Breast epithelium (tissue), 4 donors: ENCODE results near the gene INCA1. TPM values are rescaled to one million over a fixed set of nuclear protein-coding genes. Genes with fewer than 3 reads are reported as not detected.

Experiments
- DNase-seq, 2 donors: peaks; one replicate each; pipeline ENCODE4 v3.0.0-alpha.2; 2019; ENCODE audit warnings: low spot score in 2 of 2
- H3K27ac ChIP-seq, 2 donors: fragments of 200-600 bp; sonication (generic) in 1 of 2; one replicate each; pipeline ENCODE4 v1.5.1; 2016 to 2019; ENCODE audit warnings: mild to moderate bottlenecking in 1 of 2
- H3K27me3 ChIP-seq, 2 donors: fragments of 200-600 bp; sonication (generic) in 1 of 2; one replicate each; pipeline versions ENCODE4 v1.5.1 to v1.6.0; 2017 to 2019; ENCODE audit warnings: control low read depth in 1 of 2, mild to moderate bottlenecking in 1 of 2
- H3K36me3 ChIP-seq: fragments of 200-600 bp; one replicate; pipeline ENCODE4 v1.5.1; 2019
- H3K4me1 ChIP-seq, 2 donors: fragments of 200-600 bp; sonication (generic); one replicate each; pipeline ENCODE4 v1.5.1; 2016 to 2019; ENCODE audit warnings: control low read depth in 1 of 2
- H3K4me3 ChIP-seq, 3 donors: fragments of 200-600 bp; sonication (generic); 1 replicate in 2 of 3; 2 replicates in 1 of 3; pipeline ENCODE4 v1.5.1; 2016 to 2019; ENCODE audit warnings: mild to moderate bottlenecking in 3 of 3, moderate library complexity in 2 of 3
- H3K9me3 ChIP-seq, 2 donors: fragments of 200-600 bp; sonication (generic) in 1 of 2; one replicate each; pipeline ENCODE4 v1.5.1; 2016 to 2019; ENCODE audit warnings: control low read depth in 1 of 2
- POLR2A ChIP-seq: fragments of 450-650 bp; IDR thresholded peaks from one replicate; pipeline ENCODE4 v1.6.1; 2016; ENCODE audit warnings: antibody characterized with exemption, mild to moderate bottlenecking, moderate library complexity
- POLR2AphosphoS5 ChIP-seq, 3 donors: sonication (generic); formaldehyde crosslinking; IDR thresholded peaks; one replicate each; pipeline ENCODE4 v1.6.1; 2017; ENCODE audit warnings: antibody characterized with exemption in 3 of 3
- intact Hi-C: fragments of 100-400 bp; cut with DNase I; formaldehyde crosslinking; loops from one replicate; pipeline ENCODE4 v1.15.1; 2023; ENCODE audit warnings: low total_unique reads
- total RNA-seq, 3 donors: library from RNA; depleted of rRNA; stranded (reverse); fragments of >200 nt; gene quantifications; one replicate each; pipeline ENCODE4 v1.1.0, GENCODE V29; 2016
- TF ChIP-seq, protein P1 (sequence below), 3 donors: fragments of 450-650 bp; IDR thresholded peaks; one replicate each; pipeline ENCODE4 v1.5.1; 2016 to 2017; ENCODE audit warnings: antibody characterized with exemption in 3 of 3, mild to moderate bottlenecking in 3 of 3, moderate library complexity in 3 of 3

The INCA1 gene, protein sequence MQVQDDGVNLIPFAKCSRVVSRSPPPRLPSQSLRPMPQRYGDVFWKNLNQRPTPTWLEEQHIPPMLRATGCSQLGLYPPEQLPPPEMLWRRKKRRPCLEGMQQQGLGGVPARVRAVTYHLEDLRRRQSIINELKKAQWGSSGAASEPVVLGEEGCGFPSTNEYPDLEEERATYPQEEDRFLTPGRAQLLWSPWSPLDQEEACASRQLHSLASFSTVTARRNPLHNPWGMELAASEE
- 1 to 10 TPM in 2 of 3 donors, under 1 TPM in 1; 0.66 to 2.9 (median 1.9) TPM for total RNA-seq

DNA sequence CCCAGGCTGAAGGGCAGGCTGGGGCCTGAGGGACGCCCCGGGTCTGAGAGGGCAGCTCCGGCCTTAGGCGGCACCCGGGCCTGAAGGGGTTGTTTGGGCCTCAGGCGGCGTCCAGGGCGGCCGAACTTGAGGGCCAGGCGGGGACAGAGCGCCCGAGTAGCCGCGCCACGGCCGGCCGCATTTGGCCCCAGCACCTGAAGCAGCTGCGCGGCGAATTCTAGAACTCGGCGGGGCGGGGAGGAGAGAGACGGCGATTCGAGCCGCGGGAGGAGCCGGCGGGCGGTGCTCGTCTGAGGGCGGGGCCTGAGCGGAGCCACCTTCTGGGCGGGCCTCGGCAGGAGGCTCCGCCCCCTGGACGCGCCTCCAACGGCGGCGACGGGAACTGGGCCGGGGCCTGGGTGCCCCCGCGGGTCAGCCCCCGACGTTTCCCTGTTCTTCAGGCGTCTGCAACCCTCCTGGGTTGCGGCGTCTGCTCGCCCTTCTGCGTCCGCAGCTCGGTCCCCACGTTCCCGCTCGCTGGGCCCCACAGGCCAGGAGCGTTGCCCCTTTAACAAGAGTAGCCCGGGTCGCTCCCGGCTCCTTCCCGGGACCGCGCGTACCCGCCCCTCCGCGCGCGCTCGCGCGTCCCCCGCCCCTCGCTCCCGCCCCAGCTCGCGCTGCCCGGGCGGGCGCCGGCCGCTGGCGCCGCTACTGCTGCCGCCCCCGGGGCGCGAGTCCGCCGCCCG is at the start of gene INCA1, which contains the start of gene KIF1C:
Gene INCA1, minus strand, starts transcription at position 221 of the 725 bp plus-strand sequence. CDS start 3,085 bp downstream, outside the sequence.
Gene KIF1C, plus strand, starts transcription at position 649 of the 725 bp plus-strand sequence. CDS start 2,297 bp downstream, outside the sequence.
- Histone ChIP-seq H3K27me3 (no peaks in the 10 kb centered on the region), H3K4me1 (peaks cover 9 to 12% of the 10 kb centered on the region in 2 donors), H3K27ac (peak within 1 kb of the TSS; percentile 94), H3K4me3 (peak within 1 kb of the TSS; percentile 78 to 93 (median 88)), H3K36me3 (no peaks in the 10 kb centered on the region), H3K9me3 (no peaks in the 10 kb centered on the region)
- intact Hi-C loops = no loop called here
- TF ChIP-seq POLR2A = peak; percentile 71
- peak in 1 of 3 donors; percentile 61 for TF ChIP-seq POLR2AphosphoS5 (IDR thresholded peaks at IDR 0.05)
- TF ChIP-seq, protein P1, sequence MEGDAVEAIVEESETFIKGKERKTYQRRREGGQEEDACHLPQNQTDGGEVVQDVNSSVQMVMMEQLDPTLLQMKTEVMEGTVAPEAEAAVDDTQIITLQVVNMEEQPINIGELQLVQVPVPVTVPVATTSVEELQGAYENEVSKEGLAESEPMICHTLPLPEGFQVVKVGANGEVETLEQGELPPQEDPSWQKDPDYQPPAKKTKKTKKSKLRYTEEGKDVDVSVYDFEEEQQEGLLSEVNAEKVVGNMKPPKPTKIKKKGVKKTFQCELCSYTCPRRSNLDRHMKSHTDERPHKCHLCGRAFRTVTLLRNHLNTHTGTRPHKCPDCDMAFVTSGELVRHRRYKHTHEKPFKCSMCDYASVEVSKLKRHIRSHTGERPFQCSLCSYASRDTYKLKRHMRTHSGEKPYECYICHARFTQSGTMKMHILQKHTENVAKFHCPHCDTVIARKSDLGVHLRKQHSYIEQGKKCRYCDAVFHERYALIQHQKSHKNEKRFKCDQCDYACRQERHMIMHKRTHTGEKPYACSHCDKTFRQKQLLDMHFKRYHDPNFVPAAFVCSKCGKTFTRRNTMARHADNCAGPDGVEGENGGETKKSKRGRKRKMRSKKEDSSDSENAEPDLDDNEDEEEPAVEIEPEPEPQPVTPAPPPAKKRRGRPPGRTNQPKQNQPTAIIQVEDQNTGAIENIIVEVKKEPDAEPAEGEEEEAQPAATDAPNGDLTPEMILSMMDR (IDR thresholded peaks at IDR 0.05) = peak in 2 of 3 donors; percentile 27 to 36
- peak; percentile 85 to 93 for DNase-seq

DNA sequence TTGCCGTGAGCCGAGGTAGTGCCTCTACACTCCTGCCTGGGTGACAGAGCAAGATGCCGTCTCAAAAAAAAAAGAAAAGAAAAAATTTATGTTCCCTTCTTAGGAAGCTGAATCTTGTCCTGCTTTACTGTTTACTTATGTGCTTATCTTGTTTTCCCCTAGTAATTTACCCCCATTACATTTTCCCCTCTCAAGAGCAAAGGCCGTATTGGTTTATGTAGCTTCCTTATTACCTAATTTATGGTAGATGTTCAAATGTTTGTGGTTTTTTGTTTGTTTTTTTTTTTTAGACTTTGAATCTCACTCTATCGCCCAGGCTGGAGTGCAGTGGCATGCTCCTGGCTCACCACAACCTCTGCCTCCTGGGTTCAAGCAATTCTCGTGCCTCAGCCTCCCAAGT is 48.2 kb upstream of the INCA1 start:
- intact Hi-C loops = no loop called here

DNA sequence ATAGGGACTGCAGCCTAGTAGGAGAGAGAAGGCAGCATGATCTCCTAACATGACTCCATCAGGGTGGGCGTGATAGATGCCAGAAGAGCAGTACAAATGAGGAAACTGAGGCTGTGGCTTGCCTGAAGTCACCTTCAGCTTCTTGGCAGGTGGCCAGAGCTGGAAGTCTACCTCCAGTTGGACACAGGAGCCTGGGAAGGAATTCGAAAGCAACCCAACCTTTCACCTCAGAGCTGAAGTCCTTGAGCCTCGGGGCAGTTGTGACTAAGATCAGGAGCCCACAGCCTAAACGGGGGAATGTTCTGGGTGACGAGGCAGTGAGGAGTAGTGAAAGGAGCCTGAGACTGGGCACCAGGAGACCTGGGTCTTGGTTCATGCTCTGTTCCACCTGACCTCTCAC is 47.3 kb upstream of the INCA1 start:
- intact Hi-C loops = no loop called here
- no peak overlapping the region for H3K4me3 ChIP-seq
- H3K4me1 ChIP-seq = peaks cover 0 to 2% of the 10 kb centered on the region in 2 donors
- TF ChIP-seq POLR2AphosphoS5 (IDR thresholded peaks at IDR 0.05) = no peak
- TF ChIP-seq POLR2A = no peak
- TF ChIP-seq, protein P1 (IDR thresholded peaks at IDR 0.05) = no peak
- H3K36me3 ChIP-seq = no peaks in the 10 kb centered on the region
- no peak for DNase-seq
- H3K9me3 ChIP-seq = no peaks in the 10 kb centered on the region
- no peak overlapping the region for H3K27ac ChIP-seq
- no peaks in the 10 kb centered on the region for H3K27me3 ChIP-seq

More for the DNA sequence above, 48.2 kb upstream of the INCA1 start:
- Histone ChIP-seq H3K27me3 (no peaks in the 10 kb centered on the region), H3K4me3 (no peak overlapping the region), H3K4me1 (peaks cover 0 to 5% of the 10 kb centered on the region in 2 donors), H3K27ac (no peak overlapping the region), H3K9me3 (no peaks in the 10 kb centered on the region), H3K36me3 (no peaks in the 10 kb centered on the region)
- no peak for DNase-seq
- TF ChIP-seq POLR2AphosphoS5 (IDR thresholded peaks at IDR 0.05) (no peak), POLR2A (no peak)
- TF ChIP-seq, protein P1 (IDR thresholded peaks at IDR 0.05) = no peak

DNA sequence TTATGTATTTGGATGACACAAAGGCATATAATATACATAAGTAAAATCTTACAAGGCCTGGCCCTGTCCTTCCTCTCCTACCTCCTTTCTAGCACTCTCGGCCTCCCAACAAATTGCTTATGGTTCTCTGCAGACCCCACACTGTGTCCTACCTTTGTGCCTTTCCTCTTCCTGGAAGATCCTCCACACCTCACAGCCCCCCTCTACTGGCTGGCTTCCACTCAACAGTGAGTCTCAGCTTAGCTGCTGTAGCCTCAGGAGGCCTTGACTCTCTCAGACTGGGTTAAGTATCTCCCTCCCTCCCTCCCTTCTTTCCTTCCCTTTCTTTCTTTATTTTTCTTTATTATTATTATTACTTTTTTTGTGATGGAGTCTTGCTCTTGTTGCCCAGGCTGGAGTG is 46.2 kb upstream of the INCA1 start:
- TF ChIP-seq POLR2AphosphoS5 (IDR thresholded peaks at IDR 0.05) (no peak), POLR2A (no peak)
- TF ChIP-seq, protein P1 (IDR thresholded peaks at IDR 0.05) = no peak
- no peak overlapping the region for H3K27ac ChIP-seq
- DNase-seq = no peak
- intact Hi-C loops = no loop called here
- no peaks in the 10 kb centered on the region for H3K36me3 ChIP-seq
- no peak overlapping the region for H3K4me3 ChIP-seq
- H3K4me1 ChIP-seq = no peaks in the 10 kb centered on the region
- H3K9me3 ChIP-seq = no peaks in the 10 kb centered on the region
- no peaks in the 10 kb centered on the region for H3K27me3 ChIP-seq
